HEK293 (cell line): Measurements from ENCODE around the gene CARD10.
"Not testable (repeated sequence)": the region's sequence is repeated elsewhere in the genome, so short reads cannot be mapped to it uniquely, and the experiment has no call there.

Experiments
- CTCF ChIA-PET: fragments of 350-600 bp; formaldehyde crosslinking; extraction: SDS; loops from one replicate; lab custom pipeline; 2021; ENCODE audit warnings: antibody characterized with exemption; lab: Yijun Ruan, JAX
- POLR2A ChIA-PET: fragments of 300-600 bp; formaldehyde crosslinking; extraction: SDS; loops from one replicate; lab custom pipeline; 2020; ENCODE audit warnings: antibody characterized with exemption, inconsistent platforms; lab: Yijun Ruan, JAX
- H3K27ac ChIP-seq: fragments of 200-500 bp; sonication (Bioruptor generic); 2 replicates; pipeline ENCODE4 v1.5.1; 2014; ENCODE audit warnings: low read depth, low read length, control low read depth, inconsistent platforms; ENCODE audit errors: extremely low read depth
- H3K36me3 ChIP-seq, 2 experiments: fragments of 200-500 bp in 1 of 2; sonication (Bioruptor generic) in 1 of 2; 1 replicate in 1 of 2; 2 replicates in 1 of 2; pipeline ENCODE4 v1.5.1; 2014 to 2017; ENCODE audit warnings: inconsistent platforms in 2 of 2, low read length in 2 of 2; ENCODE audit not compliant: control insufficient read depth in 2 of 2, insufficient read depth in 1 of 2
- H3K4me1 ChIP-seq: fragments of 200-500 bp; sonication (Bioruptor generic); 2 replicates; pipeline ENCODE4 v1.5.1; 2014; ENCODE audit warnings: mild to moderate bottlenecking, low read length, inconsistent platforms; ENCODE audit not compliant: control insufficient read depth, insufficient read depth
- H3K4me3 ChIP-seq: 2 replicates; pipeline ENCODE4 v1.5.1; 2011; ENCODE audit warnings: low read depth, mild to moderate bottlenecking, control low read depth, low read length, moderate library complexity
- H3K9me3 ChIP-seq: fragments of 200-500 bp; sonication (Bioruptor generic); 2 replicates; pipeline ENCODE4 v1.5.1; 2014; ENCODE audit warnings: low read depth, low read length, inconsistent platforms; ENCODE audit not compliant: control insufficient read depth, insufficient read depth
- EGR2 ChIP-seq: fragments of 450-650 bp; formaldehyde crosslinking; IDR thresholded peaks from 2 replicates; pipeline ENCODE4 v1.5.1; 2016; ENCODE audit warnings: low read depth, missing biosample characterization, missing genetic modification characterization
- GLI2 ChIP-seq: fragments of 450-650 bp; formaldehyde crosslinking; IDR thresholded peaks from 2 replicates; pipeline ENCODE4; 2017; ENCODE audit warnings: missing biosample characterization, missing genetic modification characterization, low read depth, borderline replicate concordance
- GLIS2 ChIP-seq: fragments of 450-650 bp; formaldehyde crosslinking; IDR thresholded peaks from 2 replicates; pipeline ENCODE4 v1.5.1; 2016; ENCODE audit warnings: missing biosample characterization, missing genetic modification characterization
- HOXC10 ChIP-seq: sonication (generic); formaldehyde crosslinking; IDR thresholded peaks from 2 replicates; pipeline ENCODE4 v1.8.1; 2023; ENCODE audit warnings: mild to moderate bottlenecking, missing genetic modification reagents
- HOXD13 ChIP-seq: sonication (generic); formaldehyde crosslinking; IDR thresholded peaks from 2 replicates; pipeline ENCODE4 v1.8.0; 2022; ENCODE audit warnings: missing genetic modification reagents, borderline replicate concordance
- ZBTB17 ChIP-seq: fragments of 450-650 bp; formaldehyde crosslinking; IDR thresholded peaks from 2 replicates; pipeline ENCODE4 v1.5.1; 2016; ENCODE audit warnings: missing biosample characterization, missing genetic modification characterization
- ZNF184 ChIP-seq: fragments of 450-650 bp; IDR thresholded peaks from 2 replicates; pipeline ENCODE4 v1.5.1; 2018; ENCODE audit warnings: missing biosample characterization, mild to moderate bottlenecking, missing genetic modification characterization
- ZNF202 ChIP-seq: fragments of 450-650 bp; formaldehyde crosslinking; IDR thresholded peaks from 2 replicates; pipeline ENCODE4 v1.5.1; 2016; ENCODE audit warnings: missing biosample characterization, missing genetic modification characterization, borderline replicate concordance
- ZNF214 ChIP-seq: fragments of 450-650 bp; formaldehyde crosslinking; IDR thresholded peaks from 2 replicates; pipeline ENCODE4 v1.5.1; 2017; ENCODE audit warnings: missing biosample characterization, mild to moderate bottlenecking, missing genetic modification characterization, borderline replicate concordance
- ZNF239 ChIP-seq: fragments of 450-650 bp; formaldehyde crosslinking; IDR thresholded peaks from 2 replicates; pipeline ENCODE4 v1.5.1; 2016; ENCODE audit warnings: missing biosample characterization, missing genetic modification characterization
- ZNF521 ChIP-seq: fragments of 450-650 bp; formaldehyde crosslinking; IDR thresholded peaks from 2 replicates; pipeline ENCODE4 v1.5.1; 2017; ENCODE audit warnings: missing biosample characterization, mild to moderate bottlenecking, missing genetic modification characterization
- ZNF585B ChIP-seq: fragments of 450-650 bp; formaldehyde crosslinking; IDR thresholded peaks from 2 replicates; pipeline ENCODE4 v1.5.1; 2016; ENCODE audit warnings: missing biosample characterization, missing genetic modification characterization
- ZNF785 ChIP-seq: fragments of 450-650 bp; formaldehyde crosslinking; IDR thresholded peaks from 2 replicates; pipeline ENCODE4 v1.5.1; 2016; ENCODE audit warnings: missing biosample characterization, missing genetic modification characterization
- TF ChIP-seq, protein P1 (sequence below): fragments of 450-650 bp; formaldehyde crosslinking; IDR thresholded peaks from 2 replicates; pipeline ENCODE4 v1.5.1; 2016; ENCODE audit warnings: missing biosample characterization, missing genetic modification characterization

Gene CARD10

DNA sequence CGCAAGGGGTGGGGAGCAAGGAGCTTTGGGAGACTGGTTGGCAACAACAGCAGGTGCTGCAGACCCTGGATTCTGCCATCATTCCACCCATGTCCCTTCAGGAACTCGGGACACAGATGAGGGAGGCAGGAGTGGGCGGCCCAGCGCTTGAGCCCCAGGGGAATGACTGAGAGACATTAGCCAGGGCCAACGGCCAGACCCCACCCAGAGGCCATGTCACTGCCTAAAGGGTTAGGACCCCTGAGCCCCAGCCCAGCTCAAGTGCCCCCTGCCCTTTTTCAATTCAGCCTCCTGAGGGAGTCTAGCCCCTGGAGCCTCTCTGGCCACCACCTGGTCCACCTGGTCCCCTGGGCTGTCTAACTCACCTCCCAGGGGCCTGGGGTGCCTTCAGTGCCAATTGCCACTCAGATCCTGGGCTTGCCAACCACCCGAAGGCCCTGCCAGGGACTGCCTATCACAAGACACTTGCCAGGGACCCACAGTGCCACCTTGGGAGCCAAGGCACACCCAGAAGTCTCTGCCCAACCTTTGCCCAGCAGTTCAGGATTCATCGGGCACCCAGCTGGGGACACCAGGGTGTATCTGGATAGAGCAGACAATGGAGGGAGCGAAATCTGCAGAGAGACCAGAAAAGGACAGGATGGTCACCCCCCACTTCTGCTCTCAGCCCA is 49.7 kb downstream of the CARD10 start:
- Histone ChIP-seq H3K36me3 (no peaks in the 10 kb centered on the region), H3K4me3 (no peak overlapping the region)
- CTCF ChIA-PET, result interaction anchor here (0.6 to 1.9 kb wide), 5 partner anchors 11 to 199 kb away, joined by 3 to 6 read pairs (median 4); no protein-coding TSS in a partner anchor
- TF ChIP-seq ZNF202 (tag by site-specific recombination), result no peak
- TF ChIP-seq, protein P1, sequence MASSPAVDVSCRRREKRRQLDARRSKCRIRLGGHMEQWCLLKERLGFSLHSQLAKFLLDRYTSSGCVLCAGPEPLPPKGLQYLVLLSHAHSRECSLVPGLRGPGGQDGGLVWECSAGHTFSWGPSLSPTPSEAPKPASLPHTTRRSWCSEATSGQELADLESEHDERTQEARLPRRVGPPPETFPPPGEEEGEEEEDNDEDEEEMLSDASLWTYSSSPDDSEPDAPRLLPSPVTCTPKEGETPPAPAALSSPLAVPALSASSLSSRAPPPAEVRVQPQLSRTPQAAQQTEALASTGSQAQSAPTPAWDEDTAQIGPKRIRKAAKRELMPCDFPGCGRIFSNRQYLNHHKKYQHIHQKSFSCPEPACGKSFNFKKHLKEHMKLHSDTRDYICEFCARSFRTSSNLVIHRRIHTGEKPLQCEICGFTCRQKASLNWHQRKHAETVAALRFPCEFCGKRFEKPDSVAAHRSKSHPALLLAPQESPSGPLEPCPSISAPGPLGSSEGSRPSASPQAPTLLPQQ, result no peak
- TF ChIP-seq GLIS2 (tag by site-specific recombination), result 0 out of 2 replicates have a peak, but pooled peaks have one; percentile 17
- TF ChIP-seq GLI2 (tag by site-specific recombination), result no peak
- no peak for TF ChIP-seq ZNF585B (tag by site-specific recombination)
- TF ChIP-seq, all 188 proteins: peak for 1
- no peak overlapping the region for H3K27ac ChIP-seq
- no peaks in the 10 kb centered on the region for H3K4me1 ChIP-seq
- H3K9me3 ChIP-seq, result no peaks in the 10 kb centered on the region
- POLR2A ChIA-PET, result interaction anchor here (0.6 kb wide), 1 partner anchor 124 kb away, joined by 3 read pairs; no protein-coding TSS in a partner anchor

DNA sequence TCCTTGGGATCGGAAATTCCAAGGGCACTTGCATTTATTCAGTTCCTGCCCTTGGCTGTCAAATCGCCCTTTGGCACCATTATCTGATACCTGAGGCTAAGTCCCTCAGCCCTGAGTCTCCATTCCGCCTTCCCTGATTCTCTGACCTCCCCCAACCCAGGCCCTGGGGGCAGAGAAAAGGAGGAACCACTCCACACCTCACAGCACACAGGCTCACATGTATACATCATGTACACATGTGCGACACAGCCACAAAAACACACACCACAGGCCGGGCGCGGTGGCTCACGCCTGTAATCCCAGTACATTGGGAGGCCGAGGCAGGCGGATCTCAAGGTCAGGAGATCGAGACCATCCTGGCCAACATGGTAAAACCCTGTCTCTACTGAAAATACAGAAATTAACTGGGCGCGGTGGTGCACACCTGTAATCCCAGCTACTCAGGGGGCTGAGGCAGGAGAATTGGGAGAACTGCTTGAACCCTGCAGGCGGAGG is 51.0 kb downstream of the CARD10 start:
- H3K9me3 ChIP-seq, H3K36me3 ChIP-seq, CTCF ChIA-PET, H3K4me3 ChIP-seq, POLR2A ChIA-PET, H3K27ac ChIP-seq, H3K4me1 ChIP-seq: not testable (repeated sequence)

DNA sequence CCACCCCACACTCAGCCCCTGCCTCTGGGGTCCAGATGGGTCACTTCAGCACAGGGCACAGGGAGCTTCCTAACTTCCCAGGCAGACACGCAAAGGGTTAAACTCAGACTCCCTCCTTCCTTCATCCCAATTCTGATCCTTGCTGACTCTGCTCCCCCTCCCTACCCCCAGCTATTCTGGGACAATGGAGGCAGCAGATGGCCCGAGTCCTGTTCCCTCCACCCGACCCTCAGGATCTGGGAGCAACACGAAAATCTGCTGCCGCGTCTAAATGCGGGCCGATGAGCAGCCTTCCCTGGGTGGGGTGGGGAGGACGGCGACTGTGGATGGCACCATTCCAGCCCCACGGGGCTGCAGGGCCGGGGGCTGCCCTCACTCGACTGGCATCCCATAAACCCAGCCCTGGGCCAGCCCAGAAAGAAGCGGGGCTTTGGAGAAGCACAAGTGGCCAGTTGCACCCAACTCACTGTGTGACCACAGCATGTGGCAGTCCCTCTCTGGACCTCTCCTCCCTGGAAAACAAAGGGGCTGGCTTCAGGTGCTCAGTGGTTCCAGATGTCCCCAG is 51.7 kb downstream of the CARD10 start:
- ChIA-PET POLR2A (no interaction called here), CTCF (interaction anchor here (0.6 to 1.1 kb wide), 5 partner anchors 9 to 151 kb away, joined by 3 to 7 read pairs (median 3); no protein-coding TSS in a partner anchor)
- Histone ChIP-seq H3K9me3 (no peaks in the 10 kb centered on the region), H3K4me3 (no peak overlapping the region), H3K4me1 (no peaks in the 10 kb centered on the region), H3K27ac (no peak overlapping the region), H3K36me3 (no peaks in the 10 kb centered on the region)
- TF ChIP-seq HOXC10 (CRISPR knock-in tag) (no peak), ZBTB17 (tag by site-specific recombination) (no peak), ZNF184 (tag by site-specific recombination) (no peak), HOXD13 (no peak), ZNF239 (tag by site-specific recombination) (no peak)

DNA sequence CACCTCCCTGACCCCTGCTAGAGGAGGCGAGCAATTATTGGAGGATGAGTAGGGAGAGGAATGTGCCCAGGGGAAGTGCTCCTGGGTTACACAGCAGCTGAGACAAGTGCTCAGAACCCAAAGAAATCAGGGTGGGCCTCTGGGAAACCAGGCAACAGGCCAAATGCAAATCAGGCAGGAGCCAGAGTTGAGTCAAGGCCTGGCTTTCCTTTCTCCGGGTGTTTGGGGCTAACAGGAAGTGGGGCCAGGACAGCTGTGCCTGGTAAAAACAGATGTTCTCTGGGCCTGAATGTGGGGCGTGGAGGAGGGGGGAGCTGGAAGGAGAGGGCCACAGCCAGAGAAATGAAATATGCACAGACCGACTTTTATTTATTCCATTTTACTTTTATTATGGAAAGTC is 55.0 kb downstream of the CARD10 start:
- ChIA-PET POLR2A (no interaction called here), CTCF (interaction anchor here (0.9 to 2.9 kb wide), 2 partner anchors 8 to 148 kb away, joined by 3 to 16 read pairs; no protein-coding TSS in a partner anchor)
- no peak overlapping the region for H3K4me3 ChIP-seq
- H3K4me1 ChIP-seq, result no peaks in the 10 kb centered on the region
- H3K9me3 ChIP-seq, result no peaks in the 10 kb centered on the region
- no peak overlapping the region for H3K27ac ChIP-seq
- TF ChIP-seq ZNF521 (tag by site-specific recombination), result no peak
- no peak for TF ChIP-seq ZNF785 (tag by site-specific recombination)
- TF ChIP-seq ZNF214, result no peak
- TF ChIP-seq EGR2, result no peak
- no peaks in the 10 kb centered on the region for H3K36me3 ChIP-seq
